Tracheal epithelial cell (primary cell): ENCODE measurements around the gene RTP4. TPM values are rescaled to one million over a fixed set of nuclear protein-coding genes. Genes with fewer than 3 reads are reported as not detected.

Experiments
- total RNA-seq: library from RNA; depleted of rRNA; stranded (reverse); fragments of >200 nt; gene quantifications from 2 replicates; pipeline ENCODE4 v1.2.1, GENCODE V29; 2014

RTP4 gene, protein sequence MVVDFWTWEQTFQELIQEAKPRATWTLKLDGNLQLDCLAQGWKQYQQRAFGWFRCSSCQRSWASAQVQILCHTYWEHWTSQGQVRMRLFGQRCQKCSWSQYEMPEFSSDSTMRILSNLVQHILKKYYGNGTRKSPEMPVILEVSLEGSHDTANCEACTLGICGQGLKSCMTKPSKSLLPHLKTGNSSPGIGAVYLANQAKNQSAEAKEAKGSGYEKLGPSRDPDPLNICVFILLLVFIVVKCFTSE
- 0.48 TPM in 1 of 2 replicates, not detected in the other for total RNA-seq

DNA sequence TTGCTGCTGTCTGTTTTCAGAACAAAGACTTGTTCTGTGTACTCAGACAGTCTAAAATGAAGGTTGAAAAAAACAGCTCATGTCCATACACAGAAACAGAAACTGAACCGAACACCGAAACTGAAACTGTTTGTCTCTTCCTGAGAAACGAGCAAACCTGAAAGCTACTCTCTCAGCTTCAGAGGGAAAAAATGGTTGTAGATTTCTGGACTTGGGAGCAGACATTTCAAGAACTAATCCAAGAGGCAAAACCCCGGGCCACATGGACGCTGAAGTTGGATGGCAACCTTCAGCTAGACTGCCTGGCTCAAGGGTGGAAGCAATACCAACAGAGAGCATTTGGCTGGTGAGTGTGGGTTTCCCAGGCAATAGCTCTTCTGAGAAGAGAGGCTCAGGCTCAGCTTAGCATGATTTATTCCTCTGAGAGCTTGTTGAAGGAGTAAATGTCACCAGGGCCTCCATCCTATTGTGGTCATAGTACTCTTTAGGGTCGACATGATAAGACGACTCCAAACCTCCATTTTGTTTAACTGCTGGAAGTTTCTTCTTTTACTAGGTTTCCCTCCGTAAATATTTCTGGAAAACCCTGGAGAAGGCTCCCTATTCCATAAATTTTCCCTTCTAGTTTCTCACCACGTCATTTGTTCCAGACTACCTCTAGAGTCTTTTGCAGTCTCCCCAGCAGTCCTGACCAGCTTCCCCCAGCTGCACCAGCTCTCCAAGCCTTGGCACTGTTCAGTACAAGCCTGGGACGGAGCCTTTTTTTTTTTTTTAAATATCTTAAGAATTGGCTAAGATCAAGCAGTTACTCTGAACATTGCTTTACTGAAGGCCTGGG lies at the start of gene RTP4:
RTP4 (plus strand) TSS at position 135 of the 838 bp plus-strand sequence; CDS start at position 192, 57 bp downstream.

Other genes starting within 250 kb of the RTP4 start
- 15.7 and 20.7 TPM in 2 replicates for gene RPL39L, start 228.9 kb upstream of the RTP4 start, total RNA-seq
- gene RTP1, start 170.9 kb upstream of the RTP4 start, total RNA-seq = not detected in 2 replicates
- under 0.01 TPM in 1 of 2 replicates, not detected in the other for gene MASP1, start 76.6 kb upstream of the RTP4 start, total RNA-seq